Measurements from ENCODE around the gene EN2. TPM values are rescaled to one million over a fixed set of nuclear protein-coding genes. Genes with fewer than 3 reads are reported as not detected.

The EN2 gene
- total RNA-seq, 1 experiment from 2014 or later: not detected

DNA sequence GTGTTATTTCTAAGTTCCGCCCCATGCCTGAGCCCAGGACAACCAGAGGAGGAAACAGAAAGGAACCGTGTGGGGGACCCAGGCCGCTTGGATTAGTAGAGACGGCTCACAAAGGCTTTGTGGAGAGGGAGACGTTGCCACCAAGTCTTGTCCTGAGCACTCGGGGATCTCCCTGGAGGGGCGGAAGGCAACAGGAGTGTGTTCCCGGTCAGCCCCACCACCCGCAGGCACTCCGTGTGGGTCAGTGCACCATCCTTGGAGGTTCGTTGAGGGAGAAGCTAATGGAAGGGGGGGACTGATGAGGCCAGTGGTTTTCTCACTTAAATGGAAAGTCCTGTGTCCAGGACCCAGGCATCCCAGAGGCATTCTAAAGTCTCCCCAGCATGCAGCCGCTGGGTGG, 26.7 kb upstream of the EN2 start:
- Mint-ChIP-seq H3K9me3 (ENCODE audit: unreplicated experiment) (no peaks in the 10 kb centered on the region), H3K4me1 (ENCODE audit: insufficient read depth, unreplicated experiment) (no peaks in the 10 kb centered on the region), H3K4me3 (ENCODE audit: unreplicated experiment) (no peak overlapping the region), H3K27me3 (ENCODE audit: insufficient read depth, unreplicated experiment) (peaks cover 73% of the 10 kb centered on the region), H3K36me3 (ENCODE audit: insufficient read depth, unreplicated experiment) (no peaks in the 10 kb centered on the region), H3K27ac (ENCODE audit: low read depth, unreplicated experiment) (no peak overlapping the region)
- ChIA-PET CTCF (interaction anchor here (1.0 kb wide), 1 partner anchor 51 kb away, joined by 3 read pairs; no protein-coding TSS in a partner anchor), POLR2A (no interaction called here)
- no peak for DNase-seq (ENCODE audit: unreplicated experiment)
- BruUV-seq (replicated peaks): no TSS peak
- intact Hi-C loops (cut with micrococcal nuclease): no loop called here
- TF ChIP-seq, protein P1, sequence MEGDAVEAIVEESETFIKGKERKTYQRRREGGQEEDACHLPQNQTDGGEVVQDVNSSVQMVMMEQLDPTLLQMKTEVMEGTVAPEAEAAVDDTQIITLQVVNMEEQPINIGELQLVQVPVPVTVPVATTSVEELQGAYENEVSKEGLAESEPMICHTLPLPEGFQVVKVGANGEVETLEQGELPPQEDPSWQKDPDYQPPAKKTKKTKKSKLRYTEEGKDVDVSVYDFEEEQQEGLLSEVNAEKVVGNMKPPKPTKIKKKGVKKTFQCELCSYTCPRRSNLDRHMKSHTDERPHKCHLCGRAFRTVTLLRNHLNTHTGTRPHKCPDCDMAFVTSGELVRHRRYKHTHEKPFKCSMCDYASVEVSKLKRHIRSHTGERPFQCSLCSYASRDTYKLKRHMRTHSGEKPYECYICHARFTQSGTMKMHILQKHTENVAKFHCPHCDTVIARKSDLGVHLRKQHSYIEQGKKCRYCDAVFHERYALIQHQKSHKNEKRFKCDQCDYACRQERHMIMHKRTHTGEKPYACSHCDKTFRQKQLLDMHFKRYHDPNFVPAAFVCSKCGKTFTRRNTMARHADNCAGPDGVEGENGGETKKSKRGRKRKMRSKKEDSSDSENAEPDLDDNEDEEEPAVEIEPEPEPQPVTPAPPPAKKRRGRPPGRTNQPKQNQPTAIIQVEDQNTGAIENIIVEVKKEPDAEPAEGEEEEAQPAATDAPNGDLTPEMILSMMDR (IDR thresholded peaks at IDR 0.05; ENCODE audit: unreplicated experiment): no peak

- ChIA-PET CTCF (interaction anchor here (0.6 to 1.0 kb wide), 2 partner anchors 52 to 169 kb away, joined by 3 read pairs; no protein-coding TSS in a partner anchor), POLR2A (interaction anchor here (0.6 kb wide), 1 partner anchor 1750 kb away, joined by 3 read pairs; no protein-coding TSS in a partner anchor)
- no peaks in the 10 kb centered on the region for H3K36me3 Mint-ChIP-seq (ENCODE audit: insufficient read depth, unreplicated experiment)
- H3K27ac Mint-ChIP-seq (ENCODE audit: low read depth, unreplicated experiment): no peak overlapping the region
- no peaks in the 10 kb centered on the region for H3K9me3 Mint-ChIP-seq (ENCODE audit: unreplicated experiment)
- no peak overlapping the region for H3K4me3 Mint-ChIP-seq (ENCODE audit: unreplicated experiment)
- no peak for DNase-seq (ENCODE audit: unreplicated experiment)
- H3K27me3 Mint-ChIP-seq (ENCODE audit: insufficient read depth, unreplicated experiment): peaks cover 73% of the 10 kb centered on the region
- intact Hi-C loops (cut with micrococcal nuclease): no loop called here
- TF ChIP-seq, protein P1 (IDR thresholded peaks at IDR 0.05; ENCODE audit: unreplicated experiment): no peak
- H3K4me1 Mint-ChIP-seq (ENCODE audit: insufficient read depth, unreplicated experiment): no peaks in the 10 kb centered on the region
- BruUV-seq (replicated peaks): no TSS peak
These were observed 26.2 kb upstream of the EN2 start for GRCh38 chr7:155431711-155432110.

DNA sequence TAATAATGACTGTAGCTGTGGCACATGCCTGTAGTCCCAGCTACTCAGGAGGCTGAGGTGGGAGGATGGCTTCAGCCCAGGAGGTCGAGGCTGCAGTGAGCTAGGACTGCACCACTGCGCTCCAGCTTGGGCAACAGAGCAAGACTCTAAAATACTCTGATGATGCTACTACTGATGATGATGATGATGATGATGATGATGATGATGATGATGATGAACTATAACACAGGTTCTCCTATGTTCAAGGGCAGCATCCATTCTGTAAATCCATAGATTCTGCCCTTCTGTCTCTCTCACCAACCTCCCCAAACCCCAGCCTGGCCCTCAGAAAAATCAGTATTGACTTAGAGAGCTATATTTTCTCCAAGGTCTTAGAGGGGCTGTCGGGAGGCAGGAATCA, 22.8 kb upstream of the EN2 start:
- TF ChIP-seq, protein P1 (IDR thresholded peaks at IDR 0.05; ENCODE audit: unreplicated experiment): no peak
- H3K4me1 Mint-ChIP-seq (ENCODE audit: insufficient read depth, unreplicated experiment): no peaks in the 10 kb centered on the region
- H3K4me3 Mint-ChIP-seq (ENCODE audit: unreplicated experiment): no peak overlapping the region
- H3K9me3 Mint-ChIP-seq (ENCODE audit: unreplicated experiment): no peaks in the 10 kb centered on the region
- CTCF ChIA-PET: interaction anchor here (0.6 to 1.3 kb wide), 2 partner anchors 16 to 54 kb away, joined by 3 to 4 read pairs; no protein-coding TSS in a partner anchor
- peaks cover 70% of the 10 kb centered on the region for H3K27me3 Mint-ChIP-seq (ENCODE audit: insufficient read depth, unreplicated experiment)
- POLR2A ChIA-PET: interaction anchor here (1.2 kb wide), 1 partner anchor 17 kb away, joined by 4 read pairs; no protein-coding TSS in a partner anchor
- no peak overlapping the region for H3K27ac Mint-ChIP-seq (ENCODE audit: low read depth, unreplicated experiment)
- BruUV-seq (replicated peaks): no TSS peak
- H3K36me3 Mint-ChIP-seq (ENCODE audit: insufficient read depth, unreplicated experiment): no peaks in the 10 kb centered on the region
- intact Hi-C loops (cut with micrococcal nuclease): no loop called here
- no peak for DNase-seq (ENCODE audit: unreplicated experiment)

- H3K27ac Mint-ChIP-seq (ENCODE audit: low read depth, unreplicated experiment): no peak overlapping the region
- DNase-seq (ENCODE audit: unreplicated experiment): no peak
- TF ChIP-seq, protein P1 (IDR thresholded peaks at IDR 0.05; ENCODE audit: unreplicated experiment): no peak
- no peaks in the 10 kb centered on the region for H3K4me1 Mint-ChIP-seq (ENCODE audit: insufficient read depth, unreplicated experiment)
- H3K9me3 Mint-ChIP-seq (ENCODE audit: unreplicated experiment): no peaks in the 10 kb centered on the region
- ChIA-PET CTCF (no interaction called here), POLR2A (no interaction called here)
- H3K27me3 Mint-ChIP-seq (ENCODE audit: insufficient read depth, unreplicated experiment): peaks cover 68% of the 10 kb centered on the region
- no peak overlapping the region for H3K4me3 Mint-ChIP-seq (ENCODE audit: unreplicated experiment)
- H3K36me3 Mint-ChIP-seq (ENCODE audit: insufficient read depth, unreplicated experiment): no peaks in the 10 kb centered on the region
- intact Hi-C loops (cut with micrococcal nuclease): no loop called here
- no TSS peak for BruUV-seq (replicated peaks)
These were observed 20.1 kb upstream of the EN2 start for GRCh38 chr7:155437836-155438235.
